Raji (cell line): ENCODE data around the gene HOOK2.

ENCODE experiments used
- POLR2A ChIP-seq: IDR thresholded peaks from 2 replicates; pipeline ENCODE4 v1.6.1; 2011; ENCODE audit warnings: low read depth, low read length, control low read depth; ENCODE audit not compliant: insufficient read depth

Gene HOOK2

GRCh38 chr19:12774588-12775555 is at the start of gene HOOK2:
HOOK2 (minus strand) TSS chr19:12775552; CDS start chr19:12775449, 103 bp downstream.
- peak; percentile 70 for TF ChIP-seq POLR2A

GRCh38 chr19:12821761-12822160 is 46.4 kb upstream of the HOOK2 start:
- no peak for TF ChIP-seq POLR2A

GRCh38 chr19:12815088-12815487 is 39.7 kb upstream of the HOOK2 start:
- no peak for TF ChIP-seq POLR2A

GRCh38 chr19:12806242-12807081 is 31.1 kb upstream of the HOOK2 start, which contains the start of gene RNASEH2A:
RNASEH2A (plus strand) TSS chr19:12806584; CDS start chr19:12806674, 90 bp downstream.
- TF ChIP-seq POLR2A: peak; percentile 94

GRCh38 chr19:12804051-12804450 is 28.7 kb upstream of the HOOK2 start:
- no peak for TF ChIP-seq POLR2A

- TF ChIP-seq POLR2A: no peak
Measured at GRCh38 chr19:12802267-12803106, 27.1 kb upstream of the HOOK2 start.

GRCh38 chr19:12801466-12802266 is 26.3 kb upstream of the HOOK2 start, which contains the start of the genes PRDX2 and THSD8:
PRDX2 (minus strand) TSS chr19:12801800; CDS start chr19:12801261, 539 bp downstream.
THSD8 (plus strand) TSS chr19:12802069; CDS start chr19:12802072, 3 bp downstream.
- TF ChIP-seq POLR2A: peak; percentile 97

- TF ChIP-seq POLR2A: no peak
Measured at GRCh38 chr19:12800923-12801465, 25.6 kb upstream of the HOOK2 start.

- no peak for TF ChIP-seq POLR2A
Measured at GRCh38 chr19:12800466-12800770, 25.1 kb upstream of the HOOK2 start.

GRCh38 chr19:12799742-12800465 is 24.6 kb upstream of the HOOK2 start:
- no peak for TF ChIP-seq POLR2A

- no peak for TF ChIP-seq POLR2A
Measured at GRCh38 chr19:12797141-12797587, 21.8 kb upstream of the HOOK2 start.

GRCh38 chr19:12796146-12797071 is 21.1 kb upstream of the HOOK2 start:
- peak; percentile 40 for TF ChIP-seq POLR2A

- TF ChIP-seq POLR2A: no peak
Measured at GRCh38 chr19:12794971-12795381, 19.6 kb upstream of the HOOK2 start.
